GM21390 (cell line): ENCODE measurements around the gene EPHA6.
"Not testable (repeated sequence)": the region's sequence is repeated elsewhere in the genome, so short reads cannot be mapped to it uniquely, and the experiment has no call there.

ENCODE experiments used
- ATAC-seq: cut with Tn5 transposase; IDR thresholded peaks from one replicate; pipeline ENCODE4 v1.9.1; 2021; ENCODE audit not compliant: unreplicated experiment

Gene EPHA6

GRCh38 chr3:97264180-97264579, 449.8 kb downstream of the EPHA6 start:
- no peak for ATAC-seq

GRCh38 chr3:97265237-97266005, 451.0 kb downstream of the EPHA6 start:
- no peak for ATAC-seq

- ATAC-seq, result no peak
Observed at GRCh38 chr3:97269202-97269601, 454.8 kb downstream of the EPHA6 start.

GRCh38 chr3:97276879-97277550, 462.6 kb downstream of the EPHA6 start:
- not testable (repeated sequence) for ATAC-seq

GRCh38 chr3:97277708-97278107, 463.3 kb downstream of the EPHA6 start:
- ATAC-seq, result no peak

- ATAC-seq, result no peak
Observed at GRCh38 chr3:97278506-97278905, 464.1 kb downstream of the EPHA6 start.

- no peak for ATAC-seq
Observed at GRCh38 chr3:97291901-97292300, 477.5 kb downstream of the EPHA6 start.

GRCh38 chr3:97293596-97294131, 479.3 kb downstream of the EPHA6 start:
- no peak for ATAC-seq

- ATAC-seq, result no peak
Observed at GRCh38 chr3:97297032-97297431, 482.6 kb downstream of the EPHA6 start.

GRCh38 chr3:97301114-97301513, 486.7 kb downstream of the EPHA6 start:
- no peak for ATAC-seq

- no peak for ATAC-seq
Observed at GRCh38 chr3:97306226-97306625, 491.8 kb downstream of the EPHA6 start.

- ATAC-seq, result no peak
Observed at GRCh38 chr3:97338375-97338774, 524.0 kb downstream of the EPHA6 start.

- ATAC-seq, result no peak
Observed at GRCh38 chr3:97340940-97341339, 526.5 kb downstream of the EPHA6 start.

GRCh38 chr3:97347780-97348179, 533.4 kb downstream of the EPHA6 start:
- no peak for ATAC-seq

- ATAC-seq, result no peak
Observed at GRCh38 chr3:97350971-97351370, 536.6 kb downstream of the EPHA6 start.

GRCh38 chr3:97353176-97353575, 538.8 kb downstream of the EPHA6 start:
- no peak for ATAC-seq

GRCh38 chr3:97359977-97360376, 545.6 kb downstream of the EPHA6 start:
- no peak for ATAC-seq

GRCh38 chr3:97360804-97361203, 546.4 kb downstream of the EPHA6 start:
- ATAC-seq, result no peak

GRCh38 chr3:97384583-97384982, 570.2 kb downstream of the EPHA6 start:
- ATAC-seq, result no peak

- no peak for ATAC-seq
Observed at GRCh38 chr3:97388774-97389173, 574.4 kb downstream of the EPHA6 start.

- no peak for ATAC-seq
Observed at GRCh38 chr3:97389936-97390335, 575.5 kb downstream of the EPHA6 start.

GRCh38 chr3:97391167-97391566, 576.8 kb downstream of the EPHA6 start:
- ATAC-seq, result no peak
